ENCODE measurements around the gene RBM24. TPM values are rescaled to one million over a fixed set of nuclear protein-coding genes. Genes with fewer than 3 reads are reported as not detected.

The RBM24 gene
- total and polyA plus RNA-seq, 2 of the 13 experiments (the other 11 are each of a cell fraction or from before 2014, with no cell fraction given) = 1.5 to 14.2 TPM

- 0 out of 2 replicates have a peak, but pooled peaks have one; percentile 32 for TF ChIP-seq THAP7 (CRISPR knock-in tag; IDR thresholded peaks at IDR 0.05)
- peak; percentile 37; the same call in 1 of the 2 replicates for TF ChIP-seq NRL (CRISPR knock-in tag; IDR thresholded peaks at IDR 0.05; ENCODE audit: borderline replicate concordance)
- no peak for TF ChIP-seq ZSCAN22 (CRISPR knock-in tag; IDR thresholded peaks at IDR 0.05)
- peak; percentile 6; the same call in 1 of the 2 replicates for TF ChIP-seq ZSCAN21 (CRISPR knock-in tag; IDR thresholded peaks at IDR 0.05; ENCODE audit: borderline replicate concordance)
- 0 out of 2 replicates have a peak, but pooled peaks have one; percentile 25 for TF ChIP-seq ZMYM4 (CRISPR knock-in tag; IDR thresholded peaks at IDR 0.05)
- peak; percentile 54; the same call in 1 of the 2 replicates for TF ChIP-seq ZBTB4 (CRISPR knock-in tag; IDR thresholded peaks at IDR 0.05; ENCODE audit: borderline replicate concordance)
- 0 out of 2 replicates have a peak, but pooled peaks have one; percentile 66 for TF ChIP-seq ZNF761 (CRISPR knock-in tag; conservative IDR thresholded peaks at IDR 0.05)
- peak; percentile 42 for TF ChIP-seq HDAC1 (CRISPR knock-in tag; IDR thresholded peaks at IDR 0.05)
- TF ChIP-seq ZNF12 (CRISPR knock-in tag; IDR thresholded peaks at IDR 0.05) = 0 out of 2 replicates have a peak, but pooled peaks have one; percentile 15
- 0 out of 2 replicates have a peak, but pooled peaks have one; percentile 33 for TF ChIP-seq SNAPC4 (CRISPR knock-in tag; IDR thresholded peaks at IDR 0.05)
- TF ChIP-seq ATF7 (IDR thresholded peaks at IDR 0.05) = no peak
- no peak for TF ChIP-seq ATF7 (CRISPR knock-in tag; IDR thresholded peaks at IDR 0.05)
- TF ChIP-seq KDM2A (CRISPR knock-in tag; IDR thresholded peaks at IDR 0.05; ENCODE audit: borderline replicate concordance, low read depth) = peak; percentile 59; the same call in 1 of the 2 replicates
- peak; percentile 63; the same call in 1 of the 2 replicates for TF ChIP-seq ARNT2 (CRISPR knock-in tag; IDR thresholded peaks at IDR 0.05; ENCODE audit: low read depth)
- TF ChIP-seq ZBTB10 (CRISPR knock-in tag; IDR thresholded peaks at IDR 0.05; ENCODE audit: borderline replicate concordance) = peak; percentile 90; the same call in 1 of the 2 replicates
Observed at GRCh38 chr6:17281497-17282481, 628 bp downstream of the RBM24 start (continued).

Data from HepG2 (cell line).